C4-2B (cell line): ENCODE measurements around the gene EXOC8.

Experiments used
- H3K27ac ChIP-seq: fragments of 450-650 bp; 2 replicates; pipeline ENCODE4 v1.5.1; 2017
- CTCF ChIP-seq: fragments of 450-650 bp; conservative IDR thresholded peaks from 2 replicates; pipeline ENCODE4 v1.5.1; 2017; ENCODE audit warnings: mild to moderate bottlenecking
- ZFX ChIP-seq: fragments of 450-650 bp; IDR thresholded peaks from 2 replicates; pipeline ENCODE4 v1.6.1; 2017

The EXOC8 gene

DNA sequence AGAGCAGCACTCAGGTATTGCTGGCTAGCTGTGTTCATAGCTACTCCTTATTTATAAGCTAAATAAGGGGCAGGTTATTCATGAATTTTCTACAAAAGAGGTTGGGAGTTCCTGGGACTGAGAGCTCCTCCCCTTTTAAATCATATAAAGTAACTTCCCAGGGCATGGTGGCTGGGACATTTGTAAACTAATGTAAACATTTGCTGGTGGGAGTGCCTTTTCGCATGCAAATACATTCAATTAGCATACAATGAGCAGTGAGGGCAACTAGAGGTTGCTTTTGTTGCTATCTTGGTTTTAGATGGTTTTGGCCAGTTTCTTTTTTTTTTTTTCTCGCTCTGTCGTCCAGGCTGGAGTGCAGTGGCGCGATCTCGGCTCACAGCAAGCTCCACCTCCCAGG is 53.2 kb downstream of the EXOC8 start:
- no peak for TF ChIP-seq ZFX
- TF ChIP-seq CTCF: no peak
- H3K27ac ChIP-seq: no peak overlapping the region
